ENCODE results near the gene LIPE.

GRCh38 chr19:42380155-42380554 is 47.0 kb downstream of the LIPE start:
- no peak for TF ChIP-seq CTCF (conservative IDR thresholded peaks at IDR 0.05; ENCODE audit: low read depth, low read length)
- TF ChIP-seq EZH2 (IDR thresholded peaks at IDR 0.05; ENCODE audit: borderline replicate concordance, low read depth, low read length, poor library complexity, severe bottlenecking): no peak

All from A673 (cell line).